ENCODE data around the gene TMX1. TPM values are rescaled to one million over a fixed set of nuclear protein-coding genes. Genes with fewer than 3 reads are reported as not detected.

TMX1 gene
- total RNA-seq, 1 experiment from 2014 or later = 35.3 TPM

DNA sequence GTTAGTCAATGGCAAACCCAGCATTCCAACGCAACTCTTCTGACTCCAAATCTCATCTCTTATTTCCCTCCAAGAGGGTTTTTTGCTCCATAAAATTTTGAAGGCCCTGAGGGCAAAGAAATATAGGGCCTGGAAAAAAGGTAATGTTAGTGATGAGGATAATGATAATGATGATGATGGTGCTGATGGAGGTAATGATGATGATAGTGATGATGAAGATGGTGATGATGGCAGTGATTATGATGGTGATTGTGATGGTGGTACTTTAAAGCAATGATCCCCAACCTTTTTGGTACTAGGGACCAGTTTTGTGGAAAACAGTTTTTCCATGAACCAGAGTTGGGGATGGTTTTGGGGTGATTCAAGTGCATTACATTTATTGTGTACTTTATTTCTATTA, 50.1 kb downstream of the TMX1 start:
- ChIA-PET POLR2A (ENCODE audit: unreplicated experiment) (no interaction called here), CTCF (interaction anchor here (0.6 kb wide), 1 partner anchor 486 kb away, joined by 3 read pairs; no protein-coding TSS in a partner anchor)
- H3F3A ChIP-seq (ENCODE audit: insufficient read depth, low read depth) = no peaks in the 10 kb centered on the region
- H3K9me2 ChIP-seq (ENCODE audit: insufficient read depth) = no peaks in the 10 kb centered on the region
- TF ChIP-seq, protein P1, sequence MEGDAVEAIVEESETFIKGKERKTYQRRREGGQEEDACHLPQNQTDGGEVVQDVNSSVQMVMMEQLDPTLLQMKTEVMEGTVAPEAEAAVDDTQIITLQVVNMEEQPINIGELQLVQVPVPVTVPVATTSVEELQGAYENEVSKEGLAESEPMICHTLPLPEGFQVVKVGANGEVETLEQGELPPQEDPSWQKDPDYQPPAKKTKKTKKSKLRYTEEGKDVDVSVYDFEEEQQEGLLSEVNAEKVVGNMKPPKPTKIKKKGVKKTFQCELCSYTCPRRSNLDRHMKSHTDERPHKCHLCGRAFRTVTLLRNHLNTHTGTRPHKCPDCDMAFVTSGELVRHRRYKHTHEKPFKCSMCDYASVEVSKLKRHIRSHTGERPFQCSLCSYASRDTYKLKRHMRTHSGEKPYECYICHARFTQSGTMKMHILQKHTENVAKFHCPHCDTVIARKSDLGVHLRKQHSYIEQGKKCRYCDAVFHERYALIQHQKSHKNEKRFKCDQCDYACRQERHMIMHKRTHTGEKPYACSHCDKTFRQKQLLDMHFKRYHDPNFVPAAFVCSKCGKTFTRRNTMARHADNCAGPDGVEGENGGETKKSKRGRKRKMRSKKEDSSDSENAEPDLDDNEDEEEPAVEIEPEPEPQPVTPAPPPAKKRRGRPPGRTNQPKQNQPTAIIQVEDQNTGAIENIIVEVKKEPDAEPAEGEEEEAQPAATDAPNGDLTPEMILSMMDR (conservative IDR thresholded peaks at IDR 0.05) = no peak
- no peak for TF ChIP-seq EZH2 (IDR thresholded peaks at IDR 0.05; ENCODE audit: low read depth)
- H4K20me1 ChIP-seq (ENCODE audit: insufficient read depth) = no peaks in the 10 kb centered on the region
- H2AFZ ChIP-seq = no peak overlapping the region
- H3K9me3 ChIP-seq (ENCODE audit: insufficient read depth, low read depth) = no peaks in the 10 kb centered on the region
- H3K36me3 ChIP-seq (ENCODE audit: low read depth) = no peaks in the 10 kb centered on the region
- no peaks in the 10 kb centered on the region for H3K27me3 ChIP-seq (ENCODE audit: insufficient read depth, low read depth)
- DNase-seq = no peak
- intact Hi-C loops (cut with micrococcal nuclease; ENCODE audit: unreplicated experiment) = loop anchor here (5.0 to 10.0 kb wide), 2 partner anchors 107 to 155 kb away; no protein-coding TSS in a partner anchor
- no peaks in the 10 kb centered on the region for H3K4me1 ChIP-seq (replicated peaks; ENCODE audit: insufficient read depth)
- H3K4me2 ChIP-seq = no peak overlapping the region
- no TSS peak for BruUV-seq (replicated peaks)
- H3K27ac ChIP-seq = no peak overlapping the region
- H3K79me2 ChIP-seq (ENCODE audit: low read depth) = no peaks in the 10 kb centered on the region
- H3K4me3 ChIP-seq = no peak overlapping the region

DNA sequence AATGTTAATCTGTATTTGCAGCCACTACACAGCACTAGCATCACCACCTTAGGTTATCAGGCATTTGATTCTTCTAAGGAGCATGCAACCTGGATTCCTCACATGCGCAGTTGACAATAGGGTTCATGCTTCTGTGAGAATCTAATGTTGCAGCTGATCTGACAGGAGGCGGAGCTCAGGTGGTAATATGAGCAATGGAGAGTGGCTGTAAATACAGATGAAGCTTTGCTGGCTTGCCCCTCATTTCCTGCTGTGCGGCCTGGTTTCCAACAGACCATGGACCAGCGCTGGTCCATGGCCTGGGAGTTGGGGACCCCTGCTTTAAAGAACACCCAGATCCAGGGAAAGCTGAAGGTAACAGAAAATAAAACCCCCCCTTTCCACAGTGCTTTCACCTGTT, 51.0 kb downstream of the TMX1 start:
- H3K79me2 ChIP-seq (ENCODE audit: low read depth) = no peaks in the 10 kb centered on the region
- peaks cover 3% of the 10 kb centered on the region; the same call in 1 of the 2 replicates for H3F3A ChIP-seq (ENCODE audit: insufficient read depth, low read depth)
- no peak overlapping the region for H3K27ac ChIP-seq
- DNase-seq = no peak
- ChIA-PET CTCF (no interaction called here), POLR2A (ENCODE audit: unreplicated experiment) (no interaction called here)
- H3K36me3 ChIP-seq (ENCODE audit: low read depth) = no peaks in the 10 kb centered on the region
- no peak overlapping the region for H3K4me3 ChIP-seq
- H4K20me1 ChIP-seq (ENCODE audit: insufficient read depth) = no peaks in the 10 kb centered on the region
- no peak for TF ChIP-seq EZH2 (IDR thresholded peaks at IDR 0.05; ENCODE audit: low read depth)
- TF ChIP-seq, protein P1 (conservative IDR thresholded peaks at IDR 0.05) = no peak
- H3K4me1 ChIP-seq (replicated peaks; ENCODE audit: insufficient read depth) = peaks cover 7% of the 10 kb centered on the region
- H3K4me2 ChIP-seq = no peak overlapping the region
- intact Hi-C loops (cut with micrococcal nuclease; ENCODE audit: unreplicated experiment) = loop anchor here (5.0 to 10.0 kb wide), 2 partner anchors 106 to 154 kb away; no protein-coding TSS in a partner anchor
- H2AFZ ChIP-seq = no peak overlapping the region
- no peaks in the 10 kb centered on the region for H3K9me2 ChIP-seq (ENCODE audit: insufficient read depth)
- H3K9me3 ChIP-seq (ENCODE audit: insufficient read depth, low read depth) = no peaks in the 10 kb centered on the region
- no TSS peak for BruUV-seq (replicated peaks)
- no peaks in the 10 kb centered on the region for H3K27me3 ChIP-seq (ENCODE audit: insufficient read depth, low read depth)

DNA sequence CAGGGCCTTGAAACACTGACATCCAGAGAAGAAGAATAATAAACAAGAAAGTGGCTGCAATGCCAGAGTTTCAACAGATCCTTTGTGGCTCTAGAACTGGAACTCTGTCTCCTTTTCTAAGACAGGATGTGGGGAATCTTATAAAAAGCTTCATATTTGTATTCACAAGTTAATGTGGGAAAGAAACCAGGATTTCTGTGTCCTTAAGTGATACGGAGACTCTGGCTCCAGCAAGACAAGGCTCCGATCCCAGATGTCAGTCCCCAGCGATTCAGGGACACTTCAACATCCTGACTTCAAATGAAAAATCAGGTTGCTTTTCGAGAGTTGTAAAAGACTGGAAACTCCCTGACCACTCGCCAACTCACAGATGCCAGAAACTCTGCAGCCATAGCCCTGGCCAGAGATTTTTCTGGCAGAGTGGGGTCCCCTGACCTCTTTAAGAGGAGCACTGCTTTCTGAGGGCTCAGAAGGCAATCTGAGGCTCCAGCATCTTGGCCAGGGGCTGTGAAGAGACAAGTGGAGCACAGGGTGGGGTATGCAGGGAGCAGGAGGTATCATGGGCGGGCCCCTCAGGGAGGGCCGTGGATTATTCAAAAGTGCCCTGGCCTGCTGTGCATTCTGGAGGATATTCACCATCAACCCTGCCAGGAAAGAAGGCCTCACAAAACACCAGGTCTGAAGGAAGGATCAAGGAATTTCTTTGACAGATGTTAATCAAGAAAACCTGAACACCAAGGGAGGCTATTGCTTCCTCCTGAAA, 53.3 kb downstream of the TMX1 start:
- no peak overlapping the region for H3K4me3 ChIP-seq
- no peaks in the 10 kb centered on the region for H3K79me2 ChIP-seq (ENCODE audit: low read depth)
- no peaks in the 10 kb centered on the region for H4K20me1 ChIP-seq (ENCODE audit: insufficient read depth)
- peaks cover 9% of the 10 kb centered on the region for H3K4me1 ChIP-seq (replicated peaks; ENCODE audit: insufficient read depth)
- ChIA-PET CTCF (no interaction called here), POLR2A (ENCODE audit: unreplicated experiment) (no interaction called here)
- H3K27me3 ChIP-seq (ENCODE audit: insufficient read depth, low read depth) = no peaks in the 10 kb centered on the region
- DNase-seq = no peak
- H3K27ac ChIP-seq = no peak overlapping the region
- no peak overlapping the region for H2AFZ ChIP-seq
- BruUV-seq (replicated peaks) = no TSS peak
- H3K9me2 ChIP-seq (ENCODE audit: insufficient read depth) = no peaks in the 10 kb centered on the region
- H3K9me3 ChIP-seq (ENCODE audit: insufficient read depth, low read depth) = no peaks in the 10 kb centered on the region
- peaks cover 3% of the 10 kb centered on the region; the same call in 1 of the 2 replicates for H3F3A ChIP-seq (ENCODE audit: insufficient read depth, low read depth)
- H3K4me2 ChIP-seq = no peak overlapping the region
- H3K36me3 ChIP-seq (ENCODE audit: low read depth) = no peaks in the 10 kb centered on the region
- intact Hi-C loops (cut with micrococcal nuclease; ENCODE audit: unreplicated experiment) = loop anchor here (5.0 to 10.0 kb wide), 2 partner anchors 104 to 151 kb away; no protein-coding TSS in a partner anchor
- no peak for TF ChIP-seq EZH2 (IDR thresholded peaks at IDR 0.05; ENCODE audit: low read depth)
- TF ChIP-seq, protein P1 (conservative IDR thresholded peaks at IDR 0.05) = no peak

All from PC-9 (cell line).